ENCODE measurements around the gene EIF6.
A peak's percentile ranks its signal among the peaks of the same experiment; 100 is the strongest.

Gene EIF6

GRCh38 chr20:35303735-35304491, 19.3 kb upstream of the EIF6 start:
- TF ChIP-seq, protein P1, sequence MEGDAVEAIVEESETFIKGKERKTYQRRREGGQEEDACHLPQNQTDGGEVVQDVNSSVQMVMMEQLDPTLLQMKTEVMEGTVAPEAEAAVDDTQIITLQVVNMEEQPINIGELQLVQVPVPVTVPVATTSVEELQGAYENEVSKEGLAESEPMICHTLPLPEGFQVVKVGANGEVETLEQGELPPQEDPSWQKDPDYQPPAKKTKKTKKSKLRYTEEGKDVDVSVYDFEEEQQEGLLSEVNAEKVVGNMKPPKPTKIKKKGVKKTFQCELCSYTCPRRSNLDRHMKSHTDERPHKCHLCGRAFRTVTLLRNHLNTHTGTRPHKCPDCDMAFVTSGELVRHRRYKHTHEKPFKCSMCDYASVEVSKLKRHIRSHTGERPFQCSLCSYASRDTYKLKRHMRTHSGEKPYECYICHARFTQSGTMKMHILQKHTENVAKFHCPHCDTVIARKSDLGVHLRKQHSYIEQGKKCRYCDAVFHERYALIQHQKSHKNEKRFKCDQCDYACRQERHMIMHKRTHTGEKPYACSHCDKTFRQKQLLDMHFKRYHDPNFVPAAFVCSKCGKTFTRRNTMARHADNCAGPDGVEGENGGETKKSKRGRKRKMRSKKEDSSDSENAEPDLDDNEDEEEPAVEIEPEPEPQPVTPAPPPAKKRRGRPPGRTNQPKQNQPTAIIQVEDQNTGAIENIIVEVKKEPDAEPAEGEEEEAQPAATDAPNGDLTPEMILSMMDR (IDR thresholded peaks at IDR 0.05; ENCODE audit: low read depth, low read length) = peak; percentile 87
- no peak overlapping the region for H3K4me3 ChIP-seq (ENCODE audit: low read depth, low read length)

GRCh38 chr20:35303382-35303734, 18.8 kb upstream of the EIF6 start:
- TF ChIP-seq, protein P1 (IDR thresholded peaks at IDR 0.05; ENCODE audit: low read depth, low read length) = no peak
- no peak overlapping the region for H3K4me3 ChIP-seq (ENCODE audit: low read depth, low read length)

- TF ChIP-seq, protein P1 (IDR thresholded peaks at IDR 0.05; ENCODE audit: low read depth, low read length) = no peak
- H3K4me3 ChIP-seq (ENCODE audit: low read depth, low read length) = no peak overlapping the region
Observed at GRCh38 chr20:35302421-35303335, 18.1 kb upstream of the EIF6 start.

DNA sequence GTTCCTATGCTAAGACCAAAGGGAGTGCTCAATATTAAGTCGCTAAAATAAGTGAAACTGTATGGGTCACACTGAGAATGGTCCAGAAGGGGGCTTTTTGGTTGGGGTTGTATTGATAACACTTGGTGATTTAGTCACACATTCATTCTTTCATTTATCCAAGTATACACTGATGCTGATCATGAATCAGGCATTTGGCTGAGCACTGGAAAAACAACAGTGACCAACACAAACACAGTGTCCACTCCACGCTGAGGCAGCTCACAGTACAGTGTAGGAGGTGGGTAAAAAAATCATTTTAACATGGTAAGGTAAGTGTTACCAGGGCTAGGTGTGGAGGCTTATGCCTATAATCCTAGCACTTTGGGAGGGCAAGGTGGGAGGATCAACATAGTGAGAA, 16.9 kb upstream of the EIF6 start:
- TF ChIP-seq, protein P1 (IDR thresholded peaks at IDR 0.05; ENCODE audit: low read depth, low read length) = no peak

GRCh38 chr20:35300469-35301262, 16.1 kb upstream of the EIF6 start:
- H3K4me3 ChIP-seq (ENCODE audit: low read depth, low read length) = no peak overlapping the region
- TF ChIP-seq, protein P1 (IDR thresholded peaks at IDR 0.05; ENCODE audit: low read depth, low read length) = no peak

More for the DNA sequence above, 16.9 kb upstream of the EIF6 start:
- H3K4me3 ChIP-seq (ENCODE audit: low read depth, low read length) = no peak overlapping the region

DNA sequence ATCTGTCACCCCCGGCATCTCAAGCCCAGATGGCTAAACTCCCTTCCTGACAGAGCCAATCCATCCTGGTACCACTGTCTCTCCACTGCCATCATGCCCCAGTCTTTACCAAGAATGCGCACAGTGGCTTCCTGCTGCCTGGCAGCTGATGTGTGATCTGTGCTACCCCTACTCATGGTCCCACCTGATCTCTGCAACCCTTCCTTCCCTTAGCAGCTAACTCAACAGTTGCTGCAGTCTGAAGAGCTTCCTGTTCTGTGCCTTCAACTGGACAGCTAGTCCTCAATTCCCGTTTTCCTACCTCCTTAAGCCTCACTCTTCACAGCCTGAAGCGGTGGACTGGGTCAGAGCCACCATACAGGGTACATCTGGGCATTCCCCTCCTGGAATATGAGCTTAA, 15.2 kb upstream of the EIF6 start:
- no peak overlapping the region for H3K4me3 ChIP-seq (ENCODE audit: low read depth, low read length)
- TF ChIP-seq, protein P1 (IDR thresholded peaks at IDR 0.05; ENCODE audit: low read depth, low read length) = no peak

Measured in WI38 (cell line).